AML-193 (cell line): ENCODE data around the gene CCT4.
"Not testable (repeated sequence)": the region's sequence is repeated elsewhere in the genome, so short reads cannot be mapped to it uniquely, and the experiment has no call there.

Experiments
- DNase-seq, 2 experiments: peaks; one replicate each; lab custom pipeline; 2025; lab: John Stamatoyannopoulos, UW

The CCT4 gene

DNA sequence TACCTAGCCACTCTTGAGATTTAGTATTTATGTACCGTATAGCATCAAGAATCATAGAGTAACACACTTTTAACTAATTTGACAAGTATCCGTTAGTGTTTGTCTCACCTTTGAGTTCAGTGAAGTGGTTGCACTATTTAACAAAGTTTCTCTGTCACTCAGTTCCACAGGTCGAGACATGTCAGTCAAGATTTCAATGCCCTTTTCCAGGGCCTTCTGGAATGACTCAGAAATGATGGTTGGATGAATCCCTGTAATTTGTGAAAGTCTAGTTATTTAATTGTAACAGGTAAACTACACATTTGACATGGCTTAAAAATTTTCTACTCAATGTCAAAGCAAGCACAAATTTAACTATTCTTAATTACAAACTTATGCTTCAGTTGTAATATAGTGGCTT is 9.7 kb downstream of the CCT4 start:
- no peak for DNase-seq

DNA sequence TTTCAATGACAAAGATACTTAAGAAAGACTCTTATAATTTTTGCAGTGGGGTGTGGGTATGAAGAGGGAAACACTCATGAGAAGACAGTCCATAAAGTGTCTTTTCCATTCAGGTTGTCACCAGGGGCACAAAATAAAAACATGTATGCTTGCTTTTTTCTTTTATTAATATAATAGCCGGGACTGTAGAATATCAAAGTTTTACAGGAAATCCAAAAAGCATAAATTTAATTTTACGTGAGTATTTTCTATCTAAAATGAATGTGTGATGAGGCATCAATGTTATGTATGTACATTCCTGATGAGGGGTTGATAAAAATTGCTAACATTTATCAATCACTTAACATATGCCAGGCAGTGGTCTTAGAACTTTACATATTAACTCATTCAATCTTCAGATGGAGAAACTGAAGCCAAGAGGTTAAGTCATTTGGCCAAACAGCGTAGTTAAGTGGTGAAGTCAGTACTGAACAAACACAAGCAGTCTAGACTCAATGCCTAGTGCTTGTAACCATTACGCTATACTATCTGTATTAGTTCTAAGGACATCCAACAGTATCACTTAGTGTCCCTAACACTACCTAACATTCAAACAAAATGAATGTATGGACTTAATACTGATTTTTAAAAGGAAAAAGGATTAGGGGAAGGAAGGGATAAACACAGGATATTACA is 10.7 kb downstream of the CCT4 start:
- no peak for DNase-seq

DNA sequence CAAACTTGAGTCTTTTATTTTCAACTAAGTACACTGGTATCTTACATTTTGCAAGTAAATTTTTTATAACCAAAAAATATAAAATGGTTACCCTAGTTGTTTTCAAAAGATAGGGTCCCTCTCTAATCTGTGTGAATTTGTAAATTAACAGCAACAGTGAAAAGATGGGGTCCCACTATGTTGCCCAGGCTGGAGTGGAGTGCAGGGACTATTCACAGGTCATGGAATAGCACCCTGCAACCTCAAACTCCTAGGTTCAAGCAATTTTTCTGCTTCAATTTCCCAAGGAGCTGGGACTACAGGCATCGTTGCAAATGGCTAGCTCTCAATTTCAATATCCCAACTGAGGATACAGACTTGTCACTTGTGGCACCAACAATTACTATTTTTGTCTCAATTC is 12.1 kb downstream of the CCT4 start:
- DNase-seq, result no peak

DNA sequence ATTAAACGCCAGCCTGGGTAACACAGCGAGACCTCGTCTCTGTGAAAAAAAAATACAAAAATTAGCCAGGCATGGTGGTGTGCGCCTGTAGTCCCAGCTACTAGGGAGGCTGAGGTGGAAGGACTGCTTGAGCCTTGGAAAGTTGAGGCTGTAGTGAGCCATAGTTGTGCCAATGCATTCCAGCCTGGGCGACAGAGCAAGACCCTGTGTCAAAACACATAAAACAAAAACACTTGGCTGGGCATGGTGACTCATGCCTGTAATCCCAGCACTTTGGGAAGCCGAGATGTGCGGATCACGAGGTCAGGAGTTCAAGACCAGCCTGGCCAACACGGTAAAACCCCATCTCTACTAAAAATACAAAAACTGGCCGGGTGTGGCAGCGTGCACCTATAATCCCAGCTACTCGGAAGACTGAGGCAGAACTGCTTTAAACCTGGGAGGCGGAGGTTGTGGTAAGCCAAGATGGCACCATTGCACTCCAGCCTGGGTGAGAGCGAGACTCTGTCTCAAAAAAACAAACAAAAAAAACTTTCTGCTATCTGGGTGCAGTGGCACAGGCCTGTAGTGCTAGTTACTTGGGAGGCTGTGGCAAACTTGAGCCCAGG is 21.9 kb downstream of the CCT4 start:
- DNase-seq, result not testable (repeated sequence)

DNA sequence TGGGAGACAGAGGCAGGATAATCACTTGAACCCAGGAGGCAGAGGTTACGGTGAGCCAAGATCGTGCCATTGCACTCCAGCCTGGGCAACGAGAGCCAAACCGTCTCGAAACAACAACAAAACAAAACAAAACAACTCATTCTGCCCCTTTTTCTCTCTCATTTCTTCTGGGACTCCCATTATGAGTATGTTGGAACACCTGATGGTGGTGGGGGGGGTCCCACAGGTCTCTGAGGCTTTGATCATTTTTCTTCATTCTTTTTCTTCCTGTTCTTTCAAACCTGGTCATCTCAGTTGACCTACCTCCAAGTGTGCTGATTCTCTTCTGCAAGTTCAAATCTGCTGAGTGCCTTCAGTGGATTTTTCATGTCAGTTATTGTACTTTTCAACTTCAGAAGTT is 26.4 kb downstream of the CCT4 start:
- DNase-seq, result no peak

DNA sequence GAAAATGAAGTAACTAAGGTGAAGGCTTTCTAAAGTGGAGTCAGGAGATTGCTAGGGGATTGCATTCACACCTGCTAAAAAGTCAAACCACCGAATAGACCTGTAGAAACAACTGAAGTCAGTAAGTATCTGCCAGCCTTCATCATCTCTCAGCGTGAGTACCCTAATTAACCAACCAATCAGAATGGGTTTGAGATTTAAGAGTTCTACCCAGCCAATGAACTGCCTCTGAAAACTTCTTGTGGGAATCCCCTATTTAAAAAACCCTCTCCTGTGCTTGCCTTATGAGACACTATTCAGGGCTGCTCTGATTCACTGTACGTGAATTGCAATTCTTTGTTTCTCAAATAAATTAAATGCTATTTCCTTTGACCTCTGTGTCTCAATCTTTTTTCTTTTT is 31.2 kb downstream of the CCT4 start:
- no peak for DNase-seq

DNA sequence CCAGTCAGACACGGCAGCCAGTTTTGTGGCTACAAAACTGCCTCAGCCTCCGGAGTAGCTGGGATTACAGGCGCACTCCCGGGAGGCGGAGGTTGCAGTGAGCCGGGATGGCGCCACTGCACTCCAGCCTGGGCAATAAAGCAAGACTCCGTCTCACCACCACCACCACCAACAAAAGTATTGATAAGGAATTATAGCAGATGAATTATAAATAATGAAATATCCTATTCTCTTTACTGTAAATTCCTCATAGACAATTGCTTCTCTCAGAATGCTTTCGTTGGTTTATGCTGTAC is 33.2 kb downstream of the CCT4 start:
- DNase-seq, result no peak

DNA sequence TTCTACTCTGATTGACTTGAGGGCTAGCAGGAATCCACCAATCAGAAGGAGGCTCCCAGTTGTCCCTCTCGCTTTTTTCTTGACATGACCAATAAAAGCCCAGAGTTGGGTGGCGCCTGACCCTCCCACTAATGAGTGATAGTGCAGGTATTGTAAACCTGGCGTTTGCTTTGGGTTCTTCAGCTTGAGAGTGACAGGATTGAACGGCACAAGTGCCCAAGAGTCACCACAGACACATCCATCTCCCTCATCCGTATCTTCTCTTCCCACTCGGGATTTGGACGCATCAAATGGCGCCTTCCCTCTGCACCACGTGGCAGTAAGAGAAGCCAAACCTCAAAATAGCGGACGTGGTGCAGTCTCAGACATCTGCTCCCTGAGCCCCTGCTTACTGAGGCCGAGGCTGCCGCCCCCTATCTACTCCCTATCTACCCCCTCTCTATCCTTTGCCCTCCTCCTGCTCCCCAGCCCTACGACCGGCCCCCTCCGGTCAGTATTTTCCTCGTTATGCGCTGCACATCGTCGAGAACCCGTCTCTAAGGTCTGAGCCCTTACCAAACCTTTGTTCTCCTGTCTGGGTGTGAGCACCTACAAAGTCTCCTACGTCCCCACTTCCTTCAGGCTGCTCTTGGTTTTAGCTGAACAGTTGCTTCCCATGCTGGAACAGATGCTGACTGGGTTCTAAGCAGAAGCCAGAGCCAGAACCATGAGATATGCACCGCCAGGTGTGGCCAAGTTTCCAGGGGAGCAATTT is 33.7 kb downstream of the CCT4 start:
- DNase-seq, result peak; percentile 92 to 96

DNA sequence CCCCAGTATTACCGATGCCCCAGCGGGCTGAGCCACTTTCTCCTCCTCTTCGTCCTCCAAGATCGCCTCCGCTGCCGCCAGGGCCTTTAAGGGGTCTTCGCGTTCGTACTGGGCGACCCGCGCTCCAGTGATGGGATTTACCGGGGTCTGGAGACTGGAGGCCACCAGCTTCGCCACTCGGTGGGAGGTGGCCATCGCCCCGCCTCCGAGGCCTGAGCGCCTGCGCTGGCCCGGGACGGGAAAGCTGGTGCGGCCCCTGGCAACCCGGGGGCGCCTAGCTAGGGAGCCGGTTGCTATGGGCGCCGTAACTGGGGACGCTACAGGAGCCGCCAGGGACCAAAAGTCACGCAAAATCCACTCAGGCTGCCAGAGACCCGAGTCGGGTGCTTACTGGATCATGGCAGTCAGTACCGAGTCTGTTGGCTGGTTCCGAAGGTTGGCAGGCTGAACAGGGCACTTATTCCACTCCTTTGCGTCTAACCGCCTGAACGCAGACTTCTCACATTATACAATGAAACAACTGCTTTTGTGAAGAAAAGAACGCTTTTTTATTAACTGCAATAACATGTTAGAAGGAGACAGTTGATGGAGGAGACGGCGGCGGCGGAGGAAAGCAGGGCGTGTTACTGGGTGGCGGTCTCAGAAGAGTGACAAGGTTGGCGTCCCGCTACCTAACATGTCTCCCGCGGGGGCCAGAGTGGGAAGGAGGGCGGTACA is 34.5 kb downstream of the CCT4 start, which contains the start of gene FAM161A:
FAM161A (minus strand) TSS at position 214 of the 717 bp plus-strand sequence; CDS start at position 195, 19 bp downstream.
- DNase-seq, result peak; percentile 66 to 75

DNA sequence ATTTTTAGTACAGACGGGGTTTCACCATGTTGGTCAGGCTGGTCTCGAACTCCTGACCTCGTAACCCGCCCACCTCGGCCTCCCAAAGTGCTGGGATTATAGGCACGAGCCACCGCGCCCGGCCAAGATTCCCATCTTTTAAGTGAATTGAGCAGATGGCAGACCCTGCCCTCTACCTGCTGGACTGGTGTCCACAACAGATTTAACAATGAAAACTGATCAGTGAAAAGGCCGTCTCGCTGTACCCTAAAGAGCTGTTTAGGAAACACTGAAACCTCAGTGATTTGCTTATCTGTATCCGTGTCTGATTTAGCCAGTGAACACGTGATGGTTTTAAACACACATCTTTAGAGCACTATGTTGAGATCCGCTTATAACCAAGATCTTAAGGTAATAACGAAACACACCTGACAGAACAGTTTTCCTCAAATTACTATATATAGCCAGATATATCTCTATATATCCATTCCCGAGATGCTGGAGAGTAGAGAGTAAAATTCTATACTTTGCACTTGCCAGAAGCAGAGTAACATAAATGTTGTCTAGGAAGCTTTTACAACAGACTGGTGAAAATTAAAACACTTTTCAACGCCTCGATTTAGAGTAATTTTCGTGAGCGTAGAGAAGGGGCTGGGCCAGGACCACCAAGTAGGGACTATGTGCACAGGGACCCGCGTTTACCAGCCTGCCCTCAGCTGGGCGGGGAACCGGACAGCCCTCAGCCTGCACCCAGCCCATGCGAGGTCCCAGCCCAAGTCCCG is 35.2 kb downstream of the CCT4 start:
- DNase-seq, result peak in 1 of 2 experiments; percentile 36

DNA sequence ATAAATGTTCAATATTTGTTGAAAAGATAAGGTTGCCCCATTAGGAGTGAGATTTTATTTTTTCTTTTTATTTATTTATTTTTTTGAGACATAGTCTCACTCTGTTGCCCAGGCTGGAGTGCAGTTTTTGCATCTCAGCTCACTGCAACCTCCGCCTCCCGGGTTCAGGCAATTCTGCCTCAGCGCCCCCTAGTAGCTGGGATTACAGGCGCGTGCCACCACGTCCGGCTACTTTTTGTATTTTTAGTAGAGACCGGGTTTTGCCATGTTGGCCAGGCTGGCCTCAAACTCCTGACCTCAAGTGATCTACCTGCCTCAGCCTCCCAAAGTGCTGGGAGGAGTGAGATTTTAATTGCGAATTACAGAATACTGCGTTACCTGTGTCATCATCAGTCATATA is 37.2 kb downstream of the CCT4 start:
- not testable (repeated sequence) for DNase-seq

DNA sequence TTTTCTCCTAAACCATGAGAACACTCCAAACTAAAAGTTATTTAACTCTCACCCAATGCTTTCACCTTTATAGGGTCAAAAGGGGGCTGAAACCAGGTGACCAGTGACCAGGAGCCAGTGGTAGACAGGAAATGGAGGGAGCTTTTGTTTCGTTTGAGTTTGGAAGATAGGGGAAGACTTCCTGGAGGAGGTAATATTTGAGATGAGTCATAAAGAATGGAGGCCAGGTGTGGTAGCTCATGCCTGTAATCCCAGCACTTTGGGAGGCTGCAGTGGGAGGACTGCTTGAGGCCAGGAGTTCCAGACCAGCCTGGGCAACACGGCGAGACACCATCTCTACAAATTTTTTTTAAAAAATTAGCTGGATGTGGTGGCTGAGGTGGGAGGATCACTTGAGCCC is 43.1 kb downstream of the CCT4 start:
- DNase-seq, result no peak

DNA sequence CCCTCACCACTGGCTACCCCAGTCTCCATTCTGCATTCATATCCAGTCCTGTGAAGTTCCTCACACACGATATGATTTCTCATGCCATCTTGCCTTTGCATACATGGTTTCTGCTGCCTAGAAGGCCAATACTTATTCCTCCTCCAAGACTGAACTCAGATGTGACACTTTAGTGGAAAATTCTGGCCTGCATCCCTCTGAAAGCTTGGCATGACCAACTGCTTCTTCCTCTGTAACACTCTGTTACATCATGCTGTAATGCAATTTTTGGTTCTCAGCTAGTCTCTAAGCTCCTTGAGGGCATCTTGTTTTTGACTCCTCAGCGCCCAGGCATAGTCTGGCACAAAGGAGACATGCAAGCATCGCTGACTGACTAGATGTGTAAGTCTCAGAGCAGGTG is 47.2 kb downstream of the CCT4 start:
- DNase-seq, result no peak

DNA sequence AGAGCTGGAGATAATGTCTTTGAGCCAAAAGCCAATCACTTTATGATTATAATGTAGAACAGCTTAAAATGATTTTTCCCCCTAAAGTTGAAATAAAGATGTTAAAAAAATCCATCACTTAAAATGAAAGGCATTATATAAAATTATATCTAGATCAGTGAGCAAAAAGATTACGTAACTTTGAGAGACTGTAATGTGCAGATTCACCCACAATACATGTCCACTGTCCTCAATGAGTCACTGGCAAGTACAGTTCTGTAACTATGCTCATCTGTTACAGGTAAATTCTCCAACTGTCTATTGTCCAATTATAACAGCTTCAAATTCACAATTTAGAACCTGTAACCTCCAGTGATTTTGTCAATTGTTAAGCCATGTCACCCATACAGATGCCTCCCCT is 53.6 kb downstream of the CCT4 start:
- no peak for DNase-seq

DNA sequence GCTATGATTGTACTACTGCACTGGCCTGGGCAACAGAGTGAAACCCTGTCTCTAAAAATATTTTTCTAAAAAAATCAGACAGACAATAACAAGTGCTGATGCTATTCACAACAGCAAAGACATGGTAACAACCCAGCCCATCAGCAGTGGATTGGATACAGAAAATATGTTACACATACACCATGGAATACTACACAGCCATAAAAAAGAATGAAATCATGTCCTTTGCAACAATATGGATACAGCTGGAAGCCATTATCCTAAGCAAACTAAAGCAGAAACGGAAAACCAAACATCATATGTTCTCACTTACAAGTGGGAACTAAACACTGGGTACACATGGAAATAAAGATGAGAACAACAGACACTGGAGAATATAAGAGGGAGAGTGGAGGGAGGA is 54.5 kb downstream of the CCT4 start:
- DNase-seq, result no peak

DNA sequence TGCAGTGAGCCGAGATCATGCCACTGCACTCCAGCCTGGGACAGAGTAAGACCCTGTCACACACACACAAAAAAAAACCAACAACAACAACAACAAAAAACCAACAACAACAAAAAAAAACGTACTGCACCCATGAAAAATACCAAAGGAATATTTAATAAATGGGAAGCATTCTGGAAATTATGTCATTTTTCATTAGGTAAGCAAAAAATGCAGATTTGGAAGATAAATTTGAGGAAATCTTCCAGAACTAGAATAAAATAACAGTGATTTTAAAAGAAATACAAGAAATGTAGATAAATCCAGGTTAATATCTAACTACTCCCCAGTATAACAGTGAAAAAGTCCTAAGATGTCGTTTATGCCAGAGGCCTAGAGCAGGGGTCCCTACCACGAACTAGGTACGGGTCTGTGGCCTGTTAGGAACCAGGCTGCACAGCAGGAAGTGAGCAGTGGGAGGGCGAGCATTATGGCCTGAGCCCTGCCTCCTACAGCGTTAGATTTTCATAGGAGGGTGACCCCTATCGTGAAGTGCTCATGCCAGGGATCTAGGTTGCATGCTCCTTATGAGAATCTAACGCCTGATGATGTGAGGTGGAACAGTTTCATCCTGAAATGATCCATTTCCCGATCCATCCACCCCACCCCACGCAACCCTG is 56.1 kb downstream of the CCT4 start:
- DNase-seq, result no peak

DNA sequence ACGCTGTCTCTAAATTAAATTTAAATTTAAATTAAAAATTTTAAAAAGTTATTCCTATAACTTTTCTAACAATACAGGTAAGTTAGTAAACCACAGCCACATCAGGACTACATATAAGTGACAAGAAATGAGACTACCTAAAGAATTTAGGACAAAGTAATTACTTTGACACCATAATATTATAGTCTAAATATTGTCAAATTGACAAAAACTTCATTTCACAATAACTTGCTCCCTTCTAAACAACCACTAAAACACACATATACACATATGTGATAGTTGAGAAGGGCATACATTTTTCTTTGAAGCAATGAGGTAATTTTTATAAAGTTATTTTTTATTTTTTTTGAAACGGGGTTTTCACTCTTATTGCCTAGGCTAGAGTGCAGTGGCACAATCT is 66.2 kb downstream of the CCT4 start:
- DNase-seq, result no peak
